ENCODE results near the gene DNAI2. TPM values are rescaled to one million over a fixed set of nuclear protein-coding genes. Genes with fewer than 3 reads are reported as not detected.

Gene DNAI2
- polyA plus RNA-seq, 1 experiment: not detected

DNA sequence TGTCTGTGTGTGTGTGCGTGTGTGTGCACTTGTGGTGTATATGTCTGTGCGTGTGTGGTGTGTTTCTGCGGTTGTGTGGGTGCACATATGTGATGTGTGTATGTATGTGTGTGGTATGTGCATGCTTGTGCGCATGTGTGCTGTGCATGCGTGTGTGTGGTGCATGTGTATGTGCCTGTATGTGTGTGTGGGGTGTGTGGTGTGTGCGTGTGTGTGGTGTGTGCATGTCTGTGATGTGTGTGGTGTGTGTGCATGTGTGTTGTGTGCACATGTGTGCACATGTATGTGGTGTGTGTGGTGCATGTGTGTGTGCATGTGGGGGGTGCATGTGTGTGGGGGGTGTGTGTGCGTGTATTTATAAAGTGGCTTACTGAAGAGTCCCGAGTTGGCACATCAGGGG is 23.0 kb upstream of the DNAI2 start:
- ChIA-PET CTCF (no interaction called here), POLR2A (no interaction called here)
- DNase-seq (ENCODE audit: low read depth, low spot score): no peak
- TF ChIP-seq, protein P1, sequence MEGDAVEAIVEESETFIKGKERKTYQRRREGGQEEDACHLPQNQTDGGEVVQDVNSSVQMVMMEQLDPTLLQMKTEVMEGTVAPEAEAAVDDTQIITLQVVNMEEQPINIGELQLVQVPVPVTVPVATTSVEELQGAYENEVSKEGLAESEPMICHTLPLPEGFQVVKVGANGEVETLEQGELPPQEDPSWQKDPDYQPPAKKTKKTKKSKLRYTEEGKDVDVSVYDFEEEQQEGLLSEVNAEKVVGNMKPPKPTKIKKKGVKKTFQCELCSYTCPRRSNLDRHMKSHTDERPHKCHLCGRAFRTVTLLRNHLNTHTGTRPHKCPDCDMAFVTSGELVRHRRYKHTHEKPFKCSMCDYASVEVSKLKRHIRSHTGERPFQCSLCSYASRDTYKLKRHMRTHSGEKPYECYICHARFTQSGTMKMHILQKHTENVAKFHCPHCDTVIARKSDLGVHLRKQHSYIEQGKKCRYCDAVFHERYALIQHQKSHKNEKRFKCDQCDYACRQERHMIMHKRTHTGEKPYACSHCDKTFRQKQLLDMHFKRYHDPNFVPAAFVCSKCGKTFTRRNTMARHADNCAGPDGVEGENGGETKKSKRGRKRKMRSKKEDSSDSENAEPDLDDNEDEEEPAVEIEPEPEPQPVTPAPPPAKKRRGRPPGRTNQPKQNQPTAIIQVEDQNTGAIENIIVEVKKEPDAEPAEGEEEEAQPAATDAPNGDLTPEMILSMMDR (IDR thresholded peaks at IDR 0.05; ENCODE audit: low read depth, low read length): no peak
- Histone ChIP-seq H3K9me3 (ENCODE audit: control insufficient read depth, insufficient read depth, low read length) (no peaks in the 10 kb centered on the region), H3K27ac (ENCODE audit: low read depth, low read length) (no peak overlapping the region), H3K27me3 (ENCODE audit: control insufficient read depth, insufficient read depth, low read length) (no peaks in the 10 kb centered on the region), H3K4me3 (ENCODE audit: low read depth, low read length) (no peak overlapping the region)

DNA sequence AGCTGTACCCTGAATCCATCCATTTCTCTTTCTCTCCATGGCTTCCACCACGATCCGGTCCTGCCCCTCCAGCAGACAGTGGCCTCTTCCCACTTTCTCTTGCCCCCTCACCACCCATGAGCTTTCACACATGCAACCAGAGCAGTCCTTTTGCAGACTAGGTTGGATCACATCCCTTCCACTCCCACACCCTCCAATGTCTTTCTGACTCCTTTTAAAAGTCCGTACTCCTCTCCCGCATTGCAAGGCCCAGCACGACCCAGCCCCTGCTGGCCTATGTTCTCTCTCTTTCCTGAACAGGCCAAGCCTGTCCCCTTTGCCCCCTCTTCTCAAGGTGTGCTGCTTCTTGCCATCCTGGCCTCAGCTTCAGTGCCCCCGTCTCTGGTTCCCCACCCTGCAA is 22.5 kb upstream of the DNAI2 start:
- ChIA-PET CTCF (no interaction called here), POLR2A (no interaction called here)
- Histone ChIP-seq H3K27ac (ENCODE audit: low read depth, low read length) (no peak overlapping the region), H3K4me3 (ENCODE audit: low read depth, low read length) (no peak overlapping the region), H3K9me3 (ENCODE audit: control insufficient read depth, insufficient read depth, low read length) (no peaks in the 10 kb centered on the region), H3K27me3 (ENCODE audit: control insufficient read depth, insufficient read depth, low read length) (no peaks in the 10 kb centered on the region)
- TF ChIP-seq, protein P1 (IDR thresholded peaks at IDR 0.05; ENCODE audit: low read depth, low read length): no peak
- DNase-seq (ENCODE audit: low read depth, low spot score): no peak

DNA sequence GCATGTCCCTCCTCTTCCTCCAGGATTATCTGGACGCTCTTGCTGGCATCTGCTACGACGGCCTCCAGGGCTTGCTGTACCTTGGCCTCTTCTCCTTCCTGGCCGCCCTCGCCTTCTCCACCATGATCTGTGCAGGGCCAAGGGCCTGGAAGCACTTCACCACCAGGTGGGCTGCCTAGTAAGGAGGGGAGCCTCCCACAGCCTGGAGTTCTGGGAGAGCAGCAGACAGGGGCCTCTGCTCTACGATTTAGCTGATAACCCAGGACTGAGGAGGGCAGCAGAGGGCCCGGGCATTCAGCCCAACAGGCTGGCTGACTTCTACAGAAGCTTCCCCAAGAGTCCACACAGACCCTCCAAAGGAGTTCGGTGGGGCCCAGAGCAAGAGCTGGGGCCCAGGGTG is 21.8 kb upstream of the DNAI2 start:
- no peak for DNase-seq (ENCODE audit: low read depth, low spot score)
- H3K9me3 ChIP-seq (ENCODE audit: control insufficient read depth, insufficient read depth, low read length): no peaks in the 10 kb centered on the region
- TF ChIP-seq, protein P1 (IDR thresholded peaks at IDR 0.05; ENCODE audit: low read depth, low read length): no peak
- H3K27ac ChIP-seq (ENCODE audit: low read depth, low read length): no peak overlapping the region
- CTCF ChIA-PET: no interaction called here
- H3K4me3 ChIP-seq (ENCODE audit: low read depth, low read length): no peak overlapping the region
- no peaks in the 10 kb centered on the region for H3K27me3 ChIP-seq (ENCODE audit: control insufficient read depth, insufficient read depth, low read length)
- POLR2A ChIA-PET: no interaction called here

DNA sequence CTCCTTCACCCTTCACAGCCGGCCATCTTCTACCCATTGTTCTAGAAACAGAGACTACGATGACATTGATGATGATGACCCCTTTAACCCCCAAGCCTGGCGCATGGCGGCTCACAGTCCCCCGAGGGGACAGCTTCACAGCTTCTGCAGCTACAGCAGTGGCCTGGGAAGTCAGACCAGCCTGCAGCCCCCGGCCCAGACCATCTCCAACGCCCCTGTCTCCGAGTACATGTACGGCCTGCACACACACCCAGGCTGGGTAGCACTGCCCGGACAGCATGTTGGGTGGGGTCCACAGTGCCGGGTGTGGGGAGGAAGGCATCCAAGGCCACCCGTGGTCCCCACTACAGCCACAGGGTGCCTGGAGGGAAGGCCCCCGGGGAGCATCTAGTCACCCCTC is 21.0 kb upstream of the DNAI2 start:
- CTCF ChIA-PET: interaction anchor here (1.0 kb wide), 1 partner anchor 126 kb away, joined by 3 read pairs; no protein-coding TSS in a partner anchor
- DNase-seq (ENCODE audit: low read depth, low spot score): no peak
- H3K27me3 ChIP-seq (ENCODE audit: control insufficient read depth, insufficient read depth, low read length): no peaks in the 10 kb centered on the region
- no peaks in the 10 kb centered on the region for H3K9me3 ChIP-seq (ENCODE audit: control insufficient read depth, insufficient read depth, low read length)
- no peak overlapping the region for H3K4me3 ChIP-seq (ENCODE audit: low read depth, low read length)
- H3K27ac ChIP-seq (ENCODE audit: low read depth, low read length): no peak overlapping the region
- TF ChIP-seq, protein P1 (IDR thresholded peaks at IDR 0.05; ENCODE audit: low read depth, low read length): no peak
- POLR2A ChIA-PET: no interaction called here

DNA sequence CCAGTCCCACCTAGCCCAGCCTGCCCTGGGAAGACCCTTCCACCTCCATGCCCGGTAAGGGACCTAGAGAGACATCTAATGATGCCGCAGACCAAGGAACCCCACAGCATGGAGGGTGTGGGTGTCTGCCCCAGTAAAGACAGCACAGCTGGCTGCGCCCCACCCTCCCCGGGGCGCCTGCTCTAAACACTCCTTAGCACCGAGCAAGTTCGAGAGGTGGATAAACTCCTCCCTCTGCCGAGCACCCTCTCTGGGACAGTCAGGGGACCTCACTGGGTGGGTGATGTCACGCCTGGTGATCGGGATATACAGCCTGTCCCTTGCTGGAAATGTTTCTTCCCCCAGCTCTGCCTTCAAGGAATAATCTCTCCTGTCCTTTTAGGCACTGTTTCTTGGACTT is 16.7 kb upstream of the DNAI2 start:
- Histone ChIP-seq H3K27me3 (ENCODE audit: control insufficient read depth, insufficient read depth, low read length) (peaks cover 3% of the 10 kb centered on the region), H3K4me3 (ENCODE audit: low read depth, low read length) (no peak overlapping the region), H3K9me3 (ENCODE audit: control insufficient read depth, insufficient read depth, low read length) (no peaks in the 10 kb centered on the region), H3K27ac (ENCODE audit: low read depth, low read length) (no peak overlapping the region)
- no peak for DNase-seq (ENCODE audit: low read depth, low spot score)
- ChIA-PET POLR2A (no interaction called here), CTCF (interaction anchor here (0.6 kb wide), 1 partner anchor 48 kb away, joined by 3 read pairs; no protein-coding TSS in a partner anchor)
- TF ChIP-seq, protein P1 (IDR thresholded peaks at IDR 0.05; ENCODE audit: low read depth, low read length): no peak
